Keratinocyte (primary cell): Measurements from ENCODE around the gene LARGE1. TPM values are rescaled to one million over a fixed set of nuclear protein-coding genes. Genes with fewer than 3 reads are reported as not detected.

Source experiments
- DNase-seq: peaks from one replicate; pipeline ENCODE4 v3.0.0-alpha.2; 2011; ENCODE audit warnings: low read depth, missing footprints, low spot score
- FAIRE-seq: peaks from 2 replicates; lab custom pipeline; 2011; peaks lifted over from hg19 to GRCh38; lab: Jason Lieb, UNC
- H2AFZ ChIP-seq: 2 replicates; pipeline ENCODE4 v1.6.0; 2012; ENCODE audit warnings: low read length, control low read depth, inconsistent platforms; ENCODE audit not compliant: control insufficient read depth
- H3K27ac ChIP-seq: 2 replicates; pipeline ENCODE4 v1.5.1; 2011; ENCODE audit warnings: low read length; ENCODE audit not compliant: control insufficient read depth, insufficient read depth
- H3K27me3 ChIP-seq: 3 replicates; pipeline ENCODE4 v1.6.0; 2011; ENCODE audit warnings: low read length; ENCODE audit not compliant: control insufficient read depth, insufficient read depth; ENCODE audit errors: extremely low read depth
- H3K36me3 ChIP-seq, 2 experiments: 2 replicates in 1 of 2; 3 replicates in 1 of 2; pipeline ENCODE4 v1.5.1; 2011; ENCODE audit warnings: low read length in 2 of 2, mild to moderate bottlenecking in 1 of 2; ENCODE audit not compliant: control insufficient read depth in 2 of 2, insufficient read depth in 2 of 2; ENCODE audit errors: extremely low read depth in 1 of 2
- H3K4me1 ChIP-seq: 3 replicates; pipeline ENCODE4 v1.5.1; 2011; ENCODE audit warnings: low read length; ENCODE audit not compliant: control insufficient read depth, insufficient read depth; ENCODE audit errors: extremely low read depth
- H3K4me2 ChIP-seq: 3 replicates; pipeline ENCODE4 v1.6.0; 2011; ENCODE audit warnings: low read depth, low read length; ENCODE audit not compliant: control insufficient read depth, insufficient read depth; ENCODE audit errors: extremely low read depth
- H3K4me3 ChIP-seq, 3 experiments: fragments of 200-600 bp in 1 of 3; sonication (generic) in 1 of 3; 2 replicates in 2 of 3; 3 replicates in 1 of 3; pipeline ENCODE4 v1.5.1; 2011 to 2016; ENCODE audit warnings: low read length in 3 of 3, mild to moderate bottlenecking in 3 of 3, control low read depth in 2 of 3, inconsistent platforms in 1 of 3, low read depth in 1 of 3, mixed read lengths in 1 of 3, mixed run types in 1 of 3, moderate library complexity in 1 of 3; ENCODE audit not compliant: control insufficient read depth in 2 of 3, insufficient read depth in 2 of 3; ENCODE audit errors: extremely low read depth in 1 of 3
- H3K79me2 ChIP-seq: 2 replicates; pipeline ENCODE4 v1.6.0; 2012; ENCODE audit warnings: low read length; ENCODE audit not compliant: control insufficient read depth, insufficient read depth
- H3K9ac ChIP-seq: 3 replicates; pipeline ENCODE4 v1.6.0; 2011; ENCODE audit warnings: low read length; ENCODE audit not compliant: control insufficient read depth, insufficient read depth; ENCODE audit errors: extremely low read depth
- H3K9me1 ChIP-seq: 3 replicates; pipeline ENCODE4 v1.6.0; 2011; ENCODE audit warnings: low read length; ENCODE audit not compliant: control insufficient read depth, insufficient read depth; ENCODE audit errors: extremely low read depth
- H3K9me3 ChIP-seq: 2 replicates; pipeline ENCODE4 v1.5.1; 2012; ENCODE audit warnings: low read depth, low read length; ENCODE audit not compliant: control insufficient read depth
- H4K20me1 ChIP-seq: 3 replicates; pipeline ENCODE4 v1.6.0; 2011; ENCODE audit warnings: low read length; ENCODE audit not compliant: control insufficient read depth, insufficient read depth; ENCODE audit errors: extremely low read depth
- CTCF ChIP-seq, 3 experiments: IDR thresholded peaks in 1 of 3; conservative IDR thresholded peaks in 1 of 3; optimal IDR thresholded peaks in 1 of 3; 2 replicates in 2 of 3; 3 replicates in 1 of 3; pipeline versions ENCODE3 to v1.5.1; 2011; ENCODE audit warnings: low read length in 3 of 3, mild to moderate bottlenecking in 3 of 3, moderate library complexity in 2 of 3, control low read depth in 1 of 3, inconsistent platforms in 1 of 3; ENCODE audit not compliant: insufficient read depth in 2 of 3; ENCODE audit errors: extremely low read depth in 1 of 3
- EZH2 ChIP-seq: IDR thresholded peaks from one replicate; pipeline ENCODE4 v1.6.1; 2012; ENCODE audit warnings: inconsistent platforms, mild to moderate bottlenecking, low read length, moderate library complexity
- dilution Hi-C: fragments of 300-500 bp; cut with MboI; formaldehyde crosslinking; loops from one replicate; pipeline ENCODE4 v1.7.0; 2020; ENCODE audit warnings: low sequenced_read_pairs; ENCODE audit not compliant: extremely low pct_ligation_motif_present
- polyA plus RNA-seq, 5 experiments: library from polyadenylated mRNA; depleted of rRNA in 3 of 5; stranded (reverse) in 3 of 5; stranded (forward) in 1 of 5; unstranded in 1 of 5; fragments of >200 nt; gene quantifications; 1 replicate in 1 of 5; 2 replicates in 3 of 5; 3 replicates in 1 of 5; pipeline versions ENCODE4 v1.2.1 to v1.2.3, GENCODE V29; 2011 to 2012; ENCODE audit warnings: missing spikeins in 2 of 5, low read depth in 1 of 5, low replicate concordance in 1 of 5

The LARGE1 gene
- polyA plus RNA-seq, 1 donor (not counting 4 experiments of a cell fraction or from before 2014, with no cell fraction given) = 4.5 TPM

- Histone ChIP-seq H3K27me3 (no peaks in the 10 kb centered on the region), H3K4me1 (no peaks in the 10 kb centered on the region), H3K36me3 (no peaks in the 10 kb centered on the region), H2AFZ (no peak overlapping the region), H3K27ac (no peak overlapping the region), H3K4me2 (no peak overlapping the region), H3K79me2 (peaks cover 2% of the 10 kb centered on the region), H3K9ac (no peak overlapping the region), H3K9me1 (no peaks in the 10 kb centered on the region), H3K9me3 (no peaks in the 10 kb centered on the region), H4K20me1 (no peaks in the 10 kb centered on the region), H3K4me3 (no peak overlapping the region)
- dilution Hi-C loops = no loop called here
- no peak for FAIRE-seq
- TF ChIP-seq CTCF (optimal IDR thresholded peaks at IDR 0.05 in 1 of 3, IDR thresholded peaks at IDR 0.05 in 1 of 3, conservative IDR thresholded peaks at IDR 0.05 in 1 of 3; ENCODE audit: extremely low read depth in 1 of 3, insufficient read depth in 2 of 3, low read length in 3 of 3) = no peak
- TF ChIP-seq EZH2 = no peak
- no peak for DNase-seq
Observed at GRCh38 chr22:33861216-33861875, 58.9 kb downstream of the LARGE1 start.

GRCh38 chr22:33860386-33860785 lies 59.9 kb downstream of the LARGE1 start:
- H3K36me3 ChIP-seq = no peaks in the 10 kb centered on the region
- TF ChIP-seq CTCF (optimal IDR thresholded peaks at IDR 0.05 in 1 of 3, IDR thresholded peaks at IDR 0.05 in 1 of 3, conservative IDR thresholded peaks at IDR 0.05 in 1 of 3; ENCODE audit: extremely low read depth in 1 of 3, insufficient read depth in 2 of 3, low read length in 3 of 3) (no peak), EZH2 (no peak)
- H4K20me1 ChIP-seq = no peaks in the 10 kb centered on the region
- no peaks in the 10 kb centered on the region for H3K9me1 ChIP-seq
- dilution Hi-C loops = no loop called here
- no peak overlapping the region for H3K9ac ChIP-seq
- FAIRE-seq = no peak
- H3K4me2 ChIP-seq = no peak overlapping the region
- no peak overlapping the region for H3K4me3 ChIP-seq
- no peak overlapping the region for H3K27ac ChIP-seq
- H3K9me3 ChIP-seq = no peaks in the 10 kb centered on the region
- peaks cover 2% of the 10 kb centered on the region for H3K79me2 ChIP-seq
- no peaks in the 10 kb centered on the region for H3K27me3 ChIP-seq
- no peaks in the 10 kb centered on the region for H3K4me1 ChIP-seq
- no peak overlapping the region for H2AFZ ChIP-seq
- DNase-seq = no peak
